ENCODE measurements around the gene NELL1. TPM values are rescaled to one million over a fixed set of nuclear protein-coding genes. Genes with fewer than 3 reads are reported as not detected.

Gene NELL1
- total and polyA plus RNA-seq, 4 donors = 0.05 to 0.31 (median 0.12) TPM; not detected in 1

GRCh38 chr11:20912065-20912821 is 242.9 kb downstream of the NELL1 start:
- no peak for TF ChIP-seq CTCF (IDR thresholded peaks at IDR 0.05; ENCODE audit: control extremely low read depth, extremely low read depth)
- Histone ChIP-seq H3K27ac (ENCODE audit: low read depth in 1 of 2, low read length in 1 of 2) (no peak overlapping the region), H3K36me3 (ENCODE audit: control insufficient read depth in 4 of 4, insufficient read depth in 4 of 4, low read length in 4 of 4) (no peaks in the 10 kb centered on the region), H3K9ac (ENCODE audit: insufficient read depth in 1 of 2, low read length in 2 of 2) (no peak overlapping the region), H3K4me1 (ENCODE audit: control insufficient read depth in 5 of 5, insufficient read depth in 5 of 5, low read length in 5 of 5) (no peaks in the 10 kb centered on the region), H3K9me3 (ENCODE audit: control insufficient read depth in 4 of 4, insufficient read depth in 3 of 4, low read length in 3 of 4) (no peaks in the 10 kb centered on the region), H3K4me3 (no peak overlapping the region), H3K27me3 (ENCODE audit: control insufficient read depth in 3 of 3, insufficient read depth in 3 of 3, low read length in 2 of 3) (no peaks in the 10 kb centered on the region)
- 23 to 33% methylated on average over 2 of the region's 2 CpGs for WGBS, 2 donors
- no peak for DNase-seq
- ATAC-seq (ENCODE audit: insufficient read depth, low FRiP score) = no peak

- H3K27ac ChIP-seq (ENCODE audit: low read depth in 1 of 2, low read length in 1 of 2) = no peak overlapping the region
- no peak overlapping the region for H3K4me3 ChIP-seq
- no peak for ATAC-seq (ENCODE audit: insufficient read depth, low FRiP score)
- H3K36me3 ChIP-seq (ENCODE audit: control insufficient read depth in 4 of 4, insufficient read depth in 4 of 4, low read length in 4 of 4) = no peaks in the 10 kb centered on the region
- no peak for TF ChIP-seq CTCF (IDR thresholded peaks at IDR 0.05; ENCODE audit: control extremely low read depth, extremely low read depth)
- H3K4me1 ChIP-seq (ENCODE audit: control insufficient read depth in 5 of 5, insufficient read depth in 5 of 5, low read length in 5 of 5) = no peaks in the 10 kb centered on the region
- WGBS, 2 donors = 15 to 22% methylated on average over 4 of the region's 4 CpGs
- DNase-seq = peak in 2 of 3 donors; percentile 1 to 6
- no peaks in the 10 kb centered on the region for H3K9me3 ChIP-seq (ENCODE audit: control insufficient read depth in 4 of 4, insufficient read depth in 3 of 4, low read length in 3 of 4)
- no peaks in the 10 kb centered on the region for H3K27me3 ChIP-seq (ENCODE audit: control insufficient read depth in 3 of 3, insufficient read depth in 3 of 3, low read length in 2 of 3)
- no peak overlapping the region for H3K9ac ChIP-seq (ENCODE audit: insufficient read depth in 1 of 2, low read length in 2 of 2)
These were observed 243.6 kb downstream of the NELL1 start for GRCh38 chr11:20912922-20913512.

- Histone ChIP-seq H3K36me3 (ENCODE audit: control insufficient read depth in 4 of 4, insufficient read depth in 4 of 4, low read length in 4 of 4) (no peaks in the 10 kb centered on the region), H3K27ac (ENCODE audit: low read depth in 1 of 2, low read length in 1 of 2) (no peak overlapping the region), H3K9ac (ENCODE audit: insufficient read depth in 1 of 2, low read length in 2 of 2) (no peak overlapping the region), H3K4me3 (no peak overlapping the region), H3K4me1 (ENCODE audit: control insufficient read depth in 5 of 5, insufficient read depth in 5 of 5, low read length in 5 of 5) (no peaks in the 10 kb centered on the region), H3K9me3 (ENCODE audit: control insufficient read depth in 4 of 4, insufficient read depth in 3 of 4, low read length in 3 of 4) (no peaks in the 10 kb centered on the region), H3K27me3 (ENCODE audit: control insufficient read depth in 3 of 3, insufficient read depth in 3 of 3, low read length in 2 of 3) (no peaks in the 10 kb centered on the region)
- DNase-seq = no peak
- no peak for TF ChIP-seq CTCF (IDR thresholded peaks at IDR 0.05; ENCODE audit: control extremely low read depth, extremely low read depth)
- no peak for ATAC-seq (ENCODE audit: insufficient read depth, low FRiP score)
These were observed 247.9 kb downstream of the NELL1 start for GRCh38 chr11:20917306-20917705.
